Measurements from ENCODE around the gene DAPP1.

GRCh38 chr4:99860521-99860920 is 43.9 kb downstream of the DAPP1 start:
- TF ChIP-seq, protein P1, sequence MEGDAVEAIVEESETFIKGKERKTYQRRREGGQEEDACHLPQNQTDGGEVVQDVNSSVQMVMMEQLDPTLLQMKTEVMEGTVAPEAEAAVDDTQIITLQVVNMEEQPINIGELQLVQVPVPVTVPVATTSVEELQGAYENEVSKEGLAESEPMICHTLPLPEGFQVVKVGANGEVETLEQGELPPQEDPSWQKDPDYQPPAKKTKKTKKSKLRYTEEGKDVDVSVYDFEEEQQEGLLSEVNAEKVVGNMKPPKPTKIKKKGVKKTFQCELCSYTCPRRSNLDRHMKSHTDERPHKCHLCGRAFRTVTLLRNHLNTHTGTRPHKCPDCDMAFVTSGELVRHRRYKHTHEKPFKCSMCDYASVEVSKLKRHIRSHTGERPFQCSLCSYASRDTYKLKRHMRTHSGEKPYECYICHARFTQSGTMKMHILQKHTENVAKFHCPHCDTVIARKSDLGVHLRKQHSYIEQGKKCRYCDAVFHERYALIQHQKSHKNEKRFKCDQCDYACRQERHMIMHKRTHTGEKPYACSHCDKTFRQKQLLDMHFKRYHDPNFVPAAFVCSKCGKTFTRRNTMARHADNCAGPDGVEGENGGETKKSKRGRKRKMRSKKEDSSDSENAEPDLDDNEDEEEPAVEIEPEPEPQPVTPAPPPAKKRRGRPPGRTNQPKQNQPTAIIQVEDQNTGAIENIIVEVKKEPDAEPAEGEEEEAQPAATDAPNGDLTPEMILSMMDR (conservative IDR thresholded peaks at IDR 0.05): no peak
- no peak for TF ChIP-seq ZFX (IDR thresholded peaks at IDR 0.05)
